ENCODE measurements around the gene CENPU. TPM values are rescaled to one million over a fixed set of nuclear protein-coding genes. Genes with fewer than 3 reads are reported as not detected.

CENPU gene
- total and polyA plus RNA-seq, 4 donors: 12.0 to 22.3 (median 19.0) TPM

DNA sequence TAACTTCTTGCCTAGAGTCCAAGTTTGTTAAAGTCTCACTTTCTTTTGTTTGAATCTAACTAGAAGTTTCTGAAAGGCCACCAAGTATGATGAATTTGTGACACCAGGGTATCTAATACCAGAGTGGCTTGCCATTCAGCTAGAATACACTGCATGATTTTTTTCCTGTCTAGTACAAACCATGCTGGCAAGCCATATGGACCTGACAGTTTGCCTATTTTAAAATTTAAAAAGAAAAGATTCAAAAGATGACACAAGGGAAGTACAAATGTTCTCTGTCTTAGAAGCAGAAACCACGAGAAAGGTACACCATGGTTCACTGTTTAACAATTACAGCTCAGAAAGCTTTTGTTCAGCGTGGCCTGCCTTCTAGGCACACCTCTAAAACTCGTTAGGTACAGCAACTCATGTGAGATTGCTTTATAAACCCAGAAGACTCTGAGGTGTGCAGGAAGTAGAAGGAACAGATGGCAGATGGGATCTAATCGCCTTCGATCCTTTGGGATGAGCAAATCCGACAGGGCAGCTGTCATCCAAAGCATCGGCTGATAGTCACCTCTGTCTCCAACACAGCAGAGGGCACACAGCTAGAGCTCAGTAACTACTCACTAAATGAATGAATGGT is 35.4 kb upstream of the CENPU start:
- H3K4me1 ChIP-seq (ENCODE audit: control insufficient read depth, insufficient read depth, low read length): no peaks in the 10 kb centered on the region
- H3K27ac ChIP-seq (ENCODE audit: low read depth, low read length): no peak overlapping the region
- peak in 2 of 6 donors; percentile 38 to 62 for DNase-seq (ENCODE audit: low read depth in 4 of 6, low spot score in 6 of 6)
- no peaks in the 10 kb centered on the region for H3K9me3 ChIP-seq (ENCODE audit: control insufficient read depth, insufficient read depth, low read length)
- peaks cover 9% of the 10 kb centered on the region for H3K36me3 ChIP-seq (ENCODE audit: control insufficient read depth, insufficient read depth, low read length)
- H3K27me3 ChIP-seq (ENCODE audit: control insufficient read depth, insufficient read depth, low read length): no peaks in the 10 kb centered on the region
- WGBS (ENCODE audit: insufficient coverage): 65% methylated on average over 4 of the region's 7 CpGs
- H3K4me3 ChIP-seq (ENCODE audit: low read depth, low read length): no peak overlapping the region

- no peaks in the 10 kb centered on the region for H3K9me3 ChIP-seq (ENCODE audit: control insufficient read depth, insufficient read depth, low read length)
- no peak for DNase-seq (ENCODE audit: low read depth in 4 of 6, low spot score in 6 of 6)
- peaks cover 9% of the 10 kb centered on the region for H3K36me3 ChIP-seq (ENCODE audit: control insufficient read depth, insufficient read depth, low read length)
- no peak overlapping the region for H3K4me3 ChIP-seq (ENCODE audit: low read depth, low read length)
- 93% methylated on average over 4 of the region's 5 CpGs for WGBS (ENCODE audit: insufficient coverage)
- no peaks in the 10 kb centered on the region for H3K4me1 ChIP-seq (ENCODE audit: control insufficient read depth, insufficient read depth, low read length)
- no peaks in the 10 kb centered on the region for H3K27me3 ChIP-seq (ENCODE audit: control insufficient read depth, insufficient read depth, low read length)
- H3K27ac ChIP-seq (ENCODE audit: low read depth, low read length): no peak overlapping the region
Observed at GRCh38 chr4:184768296-184768695, 34.4 kb upstream of the CENPU start.

DNA sequence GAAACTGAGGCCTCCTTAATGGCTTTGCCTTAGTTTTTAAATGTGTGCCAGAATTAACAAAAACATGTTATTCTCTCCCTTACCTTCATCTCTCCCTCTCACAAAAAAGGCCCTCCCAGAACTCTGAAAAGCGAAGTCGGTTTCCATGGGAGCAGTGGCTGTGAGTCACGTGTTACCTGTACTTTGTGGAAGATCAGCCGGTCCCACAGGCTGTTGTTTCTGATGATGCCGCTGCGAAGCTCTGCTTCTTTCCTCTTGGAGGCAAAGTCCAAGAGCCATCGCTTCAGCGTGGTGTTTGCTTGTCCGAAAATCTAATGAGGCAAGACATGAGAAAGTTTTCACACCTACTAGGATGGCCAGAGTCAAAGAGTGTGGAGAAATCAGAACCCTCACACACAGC is 32.5 kb upstream of the CENPU start:
- H3K9me3 ChIP-seq (ENCODE audit: control insufficient read depth, insufficient read depth, low read length): no peaks in the 10 kb centered on the region
- no peak overlapping the region for H3K27ac ChIP-seq (ENCODE audit: low read depth, low read length)
- 77% methylated on average over 5 of the region's 9 CpGs for WGBS (ENCODE audit: insufficient coverage)
- peaks cover 15% of the 10 kb centered on the region for H3K36me3 ChIP-seq (ENCODE audit: control insufficient read depth, insufficient read depth, low read length)
- H3K27me3 ChIP-seq (ENCODE audit: control insufficient read depth, insufficient read depth, low read length): no peaks in the 10 kb centered on the region
- no peak for DNase-seq (ENCODE audit: low read depth in 4 of 6, low spot score in 6 of 6)
- no peak overlapping the region for H3K4me3 ChIP-seq (ENCODE audit: low read depth, low read length)
- H3K4me1 ChIP-seq (ENCODE audit: control insufficient read depth, insufficient read depth, low read length): peaks cover 4% of the 10 kb centered on the region

- Histone ChIP-seq H3K27me3 (ENCODE audit: control insufficient read depth, insufficient read depth, low read length) (no peaks in the 10 kb centered on the region), H3K9me3 (ENCODE audit: control insufficient read depth, insufficient read depth, low read length) (no peaks in the 10 kb centered on the region), H3K27ac (ENCODE audit: low read depth, low read length) (no peak overlapping the region), H3K4me3 (ENCODE audit: low read depth, low read length) (no peak overlapping the region), H3K36me3 (ENCODE audit: control insufficient read depth, insufficient read depth, low read length) (peaks cover 15% of the 10 kb centered on the region), H3K4me1 (ENCODE audit: control insufficient read depth, insufficient read depth, low read length) (peaks cover 4% of the 10 kb centered on the region)
- DNase-seq (ENCODE audit: low read depth in 4 of 6, low spot score in 6 of 6): no peak
- 77% methylated on average over 14 of the region's 21 CpGs for WGBS (ENCODE audit: insufficient coverage)
Observed at GRCh38 chr4:184765473-184766340, 31.8 kb upstream of the CENPU start.

DNA sequence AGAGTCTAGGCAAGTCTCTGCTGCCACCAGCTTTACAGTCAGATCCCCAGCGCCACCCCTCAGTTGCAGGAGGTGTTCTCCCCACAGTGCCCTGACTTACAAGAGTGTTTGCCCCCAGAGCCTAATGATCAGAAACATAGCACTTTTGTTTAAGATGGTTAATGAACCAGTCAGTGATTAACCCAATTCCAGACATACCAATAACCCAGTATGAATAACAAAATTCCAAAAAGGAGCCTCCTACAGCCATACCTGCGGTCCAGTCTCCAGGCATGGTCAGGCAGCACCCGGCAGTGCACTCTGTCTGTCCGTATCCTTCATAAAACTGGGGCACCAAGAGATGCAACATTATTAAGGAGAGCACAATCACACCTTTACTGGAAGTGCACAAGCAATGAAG is 30.7 kb upstream of the CENPU start:
- Histone ChIP-seq H3K4me3 (ENCODE audit: low read depth, low read length) (no peak overlapping the region), H3K9me3 (ENCODE audit: control insufficient read depth, insufficient read depth, low read length) (no peaks in the 10 kb centered on the region), H3K4me1 (ENCODE audit: control insufficient read depth, insufficient read depth, low read length) (peaks cover 4% of the 10 kb centered on the region), H3K27me3 (ENCODE audit: control insufficient read depth, insufficient read depth, low read length) (no peaks in the 10 kb centered on the region), H3K36me3 (ENCODE audit: control insufficient read depth, insufficient read depth, low read length) (peaks cover 15% of the 10 kb centered on the region), H3K27ac (ENCODE audit: low read depth, low read length) (no peak overlapping the region)
- 90% methylated on average over 4 of the region's 4 CpGs for WGBS (ENCODE audit: insufficient coverage)
- no peak for DNase-seq (ENCODE audit: low read depth in 4 of 6, low spot score in 6 of 6)

DNA sequence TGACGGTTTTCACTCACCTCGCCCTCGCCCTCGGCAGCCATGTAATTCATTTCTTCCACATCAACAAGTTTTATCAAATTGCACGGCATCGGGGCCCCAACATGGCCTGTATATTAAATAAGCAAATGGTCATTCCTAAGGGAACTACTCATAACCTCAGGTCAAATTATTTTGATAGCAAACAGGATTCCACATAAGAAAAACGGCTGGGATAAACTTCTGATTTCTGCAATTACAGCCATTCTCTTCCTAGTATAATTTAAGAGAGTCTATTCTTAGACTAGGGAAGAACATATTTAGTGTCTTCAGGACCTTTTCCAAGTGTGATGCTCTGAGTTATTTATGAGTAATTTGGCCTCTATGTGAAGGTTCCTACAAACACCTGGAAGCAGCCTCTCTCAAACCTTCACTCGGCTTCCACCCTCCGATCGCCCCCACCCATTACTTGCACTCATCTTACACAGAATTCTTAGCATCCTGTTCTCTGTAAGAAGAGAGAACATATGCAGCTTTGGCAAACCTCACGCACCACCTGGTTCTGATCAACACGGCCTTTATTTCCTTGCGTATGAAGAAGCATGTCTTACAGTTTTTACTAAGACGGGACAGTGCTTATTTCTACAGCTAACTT is 29.4 kb upstream of the CENPU start:
- Histone ChIP-seq H3K4me1 (ENCODE audit: control insufficient read depth, insufficient read depth, low read length) (peaks cover 4% of the 10 kb centered on the region), H3K27ac (ENCODE audit: low read depth, low read length) (no peak overlapping the region), H3K4me3 (ENCODE audit: low read depth, low read length) (no peak overlapping the region), H3K27me3 (ENCODE audit: control insufficient read depth, insufficient read depth, low read length) (no peaks in the 10 kb centered on the region), H3K9me3 (ENCODE audit: control insufficient read depth, insufficient read depth, low read length) (no peaks in the 10 kb centered on the region), H3K36me3 (ENCODE audit: control insufficient read depth, insufficient read depth, low read length) (peaks cover 15% of the 10 kb centered on the region)
- peak in 1 of 6 donors; percentile 74 for DNase-seq (ENCODE audit: low read depth in 4 of 6, low spot score in 6 of 6)
- 76% methylated on average over 7 of the region's 14 CpGs for WGBS (ENCODE audit: insufficient coverage)

GRCh38 chr4:184762100-184762499 is 28.2 kb upstream of the CENPU start:
- H3K27me3 ChIP-seq (ENCODE audit: control insufficient read depth, insufficient read depth, low read length): no peaks in the 10 kb centered on the region
- H3K9me3 ChIP-seq (ENCODE audit: control insufficient read depth, insufficient read depth, low read length): no peaks in the 10 kb centered on the region
- peaks cover 11% of the 10 kb centered on the region for H3K36me3 ChIP-seq (ENCODE audit: control insufficient read depth, insufficient read depth, low read length)
- DNase-seq (ENCODE audit: low read depth in 4 of 6, low spot score in 6 of 6): no peak
- no peak overlapping the region for H3K27ac ChIP-seq (ENCODE audit: low read depth, low read length)
- no peak overlapping the region for H3K4me3 ChIP-seq (ENCODE audit: low read depth, low read length)
- 100% methylated on average over 3 of the region's 5 CpGs for WGBS (ENCODE audit: insufficient coverage)
- peaks cover 4% of the 10 kb centered on the region for H3K4me1 ChIP-seq (ENCODE audit: control insufficient read depth, insufficient read depth, low read length)

GRCh38 chr4:184760681-184761080 is 26.8 kb upstream of the CENPU start:
- no peak overlapping the region for H3K4me3 ChIP-seq (ENCODE audit: low read depth, low read length)
- DNase-seq (ENCODE audit: low read depth in 4 of 6, low spot score in 6 of 6): no peak
- 94% methylated on average over 4 of the region's 5 CpGs for WGBS (ENCODE audit: insufficient coverage)
- H3K4me1 ChIP-seq (ENCODE audit: control insufficient read depth, insufficient read depth, low read length): peaks cover 4% of the 10 kb centered on the region
- no peaks in the 10 kb centered on the region for H3K27me3 ChIP-seq (ENCODE audit: control insufficient read depth, insufficient read depth, low read length)
- H3K36me3 ChIP-seq (ENCODE audit: control insufficient read depth, insufficient read depth, low read length): peaks cover 7% of the 10 kb centered on the region
- no peak overlapping the region for H3K27ac ChIP-seq (ENCODE audit: low read depth, low read length)
- no peaks in the 10 kb centered on the region for H3K9me3 ChIP-seq (ENCODE audit: control insufficient read depth, insufficient read depth, low read length)

- Histone ChIP-seq H3K36me3 (ENCODE audit: control insufficient read depth, insufficient read depth, low read length) (peaks cover 7% of the 10 kb centered on the region), H3K4me3 (ENCODE audit: low read depth, low read length) (no peak overlapping the region), H3K27ac (ENCODE audit: low read depth, low read length) (no peak overlapping the region), H3K27me3 (ENCODE audit: control insufficient read depth, insufficient read depth, low read length) (no peaks in the 10 kb centered on the region), H3K4me1 (ENCODE audit: control insufficient read depth, insufficient read depth, low read length) (peaks cover 2% of the 10 kb centered on the region), H3K9me3 (ENCODE audit: control insufficient read depth, insufficient read depth, low read length) (no peaks in the 10 kb centered on the region)
- no CpG with 5 or more reads among the region's 2 CpGs for WGBS (ENCODE audit: insufficient coverage)
- DNase-seq (ENCODE audit: low read depth in 4 of 6, low spot score in 6 of 6): no peak
Observed at GRCh38 chr4:184757810-184758209, 23.9 kb upstream of the CENPU start.

All from spinal cord (tissue), 10 donors.